ENCODE data around the gene GPR25. TPM values are rescaled to one million over a fixed set of nuclear protein-coding genes. Genes with fewer than 3 reads are reported as not detected.

The GPR25 gene
- total RNA-seq, 1 experiment from 2014 or later = not detected

- TF ChIP-seq, protein P1, sequence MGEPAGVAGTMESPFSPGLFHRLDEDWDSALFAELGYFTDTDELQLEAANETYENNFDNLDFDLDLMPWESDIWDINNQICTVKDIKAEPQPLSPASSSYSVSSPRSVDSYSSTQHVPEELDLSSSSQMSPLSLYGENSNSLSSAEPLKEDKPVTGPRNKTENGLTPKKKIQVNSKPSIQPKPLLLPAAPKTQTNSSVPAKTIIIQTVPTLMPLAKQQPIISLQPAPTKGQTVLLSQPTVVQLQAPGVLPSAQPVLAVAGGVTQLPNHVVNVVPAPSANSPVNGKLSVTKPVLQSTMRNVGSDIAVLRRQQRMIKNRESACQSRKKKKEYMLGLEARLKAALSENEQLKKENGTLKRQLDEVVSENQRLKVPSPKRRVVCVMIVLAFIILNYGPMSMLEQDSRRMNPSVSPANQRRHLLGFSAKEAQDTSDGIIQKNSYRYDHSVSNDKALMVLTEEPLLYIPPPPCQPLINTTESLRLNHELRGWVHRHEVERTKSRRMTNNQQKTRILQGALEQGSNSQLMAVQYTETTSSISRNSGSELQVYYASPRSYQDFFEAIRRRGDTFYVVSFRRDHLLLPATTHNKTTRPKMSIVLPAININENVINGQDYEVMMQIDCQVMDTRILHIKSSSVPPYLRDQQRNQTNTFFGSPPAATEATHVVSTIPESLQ (CRISPR knock-in tag; IDR thresholded peaks at IDR 0.05) = no peak
- no peak for TF ChIP-seq FOXP1 (CRISPR knock-in tag; IDR thresholded peaks at IDR 0.05; ENCODE audit: borderline replicate concordance)
These were observed 9.9 kb upstream of the GPR25 start (continued) for GRCh38 chr1:200862713-200863415.

GRCh38 chr1:200866116-200866515, 6.7 kb upstream of the GPR25 start:
- Mint-ChIP-seq H3K27me3 (ENCODE audit: low read depth) (peaks cover 2% of the 10 kb centered on the region), H3K36me3 (0 out of 2 replicates have a peak, but pooled peaks cover 4% of the 10 kb centered on the region), H3K4me1 (peaks cover 4% of the 10 kb centered on the region; the same call in 1 of the 2 replicates), H3K4me3 (no peak overlapping the region), H3K9me3 (no peaks in the 10 kb centered on the region), H3K27ac (no peak overlapping the region)
- TF ChIP-seq, protein P2, sequence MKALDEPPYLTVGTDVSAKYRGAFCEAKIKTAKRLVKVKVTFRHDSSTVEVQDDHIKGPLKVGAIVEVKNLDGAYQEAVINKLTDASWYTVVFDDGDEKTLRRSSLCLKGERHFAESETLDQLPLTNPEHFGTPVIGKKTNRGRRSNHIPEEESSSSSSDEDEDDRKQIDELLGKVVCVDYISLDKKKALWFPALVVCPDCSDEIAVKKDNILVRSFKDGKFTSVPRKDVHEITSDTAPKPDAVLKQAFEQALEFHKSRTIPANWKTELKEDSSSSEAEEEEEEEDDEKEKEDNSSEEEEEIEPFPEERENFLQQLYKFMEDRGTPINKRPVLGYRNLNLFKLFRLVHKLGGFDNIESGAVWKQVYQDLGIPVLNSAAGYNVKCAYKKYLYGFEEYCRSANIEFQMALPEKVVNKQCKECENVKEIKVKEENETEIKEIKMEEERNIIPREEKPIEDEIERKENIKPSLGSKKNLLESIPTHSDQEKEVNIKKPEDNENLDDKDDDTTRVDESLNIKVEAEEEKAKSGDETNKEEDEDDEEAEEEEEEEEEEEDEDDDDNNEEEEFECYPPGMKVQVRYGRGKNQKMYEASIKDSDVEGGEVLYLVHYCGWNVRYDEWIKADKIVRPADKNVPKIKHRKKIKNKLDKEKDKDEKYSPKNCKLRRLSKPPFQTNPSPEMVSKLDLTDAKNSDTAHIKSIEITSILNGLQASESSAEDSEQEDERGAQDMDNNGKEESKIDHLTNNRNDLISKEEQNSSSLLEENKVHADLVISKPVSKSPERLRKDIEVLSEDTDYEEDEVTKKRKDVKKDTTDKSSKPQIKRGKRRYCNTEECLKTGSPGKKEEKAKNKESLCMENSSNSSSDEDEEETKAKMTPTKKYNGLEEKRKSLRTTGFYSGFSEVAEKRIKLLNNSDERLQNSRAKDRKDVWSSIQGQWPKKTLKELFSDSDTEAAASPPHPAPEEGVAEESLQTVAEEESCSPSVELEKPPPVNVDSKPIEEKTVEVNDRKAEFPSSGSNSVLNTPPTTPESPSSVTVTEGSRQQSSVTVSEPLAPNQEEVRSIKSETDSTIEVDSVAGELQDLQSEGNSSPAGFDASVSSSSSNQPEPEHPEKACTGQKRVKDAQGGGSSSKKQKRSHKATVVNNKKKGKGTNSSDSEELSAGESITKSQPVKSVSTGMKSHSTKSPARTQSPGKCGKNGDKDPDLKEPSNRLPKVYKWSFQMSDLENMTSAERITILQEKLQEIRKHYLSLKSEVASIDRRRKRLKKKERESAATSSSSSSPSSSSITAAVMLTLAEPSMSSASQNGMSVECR (CRISPR knock-in tag; IDR thresholded peaks at IDR 0.05; ENCODE audit: borderline replicate concordance) = no peak
- no peak for TF ChIP-seq MXD4 (CRISPR knock-in tag; IDR thresholded peaks at IDR 0.05; ENCODE audit: borderline replicate concordance)
- TF ChIP-seq, protein P1 (CRISPR knock-in tag; IDR thresholded peaks at IDR 0.05) = no peak
- no peak for TF ChIP-seq PRRX2 (CRISPR knock-in tag; IDR thresholded peaks at IDR 0.05)
- no peak for TF ChIP-seq GTF2I (CRISPR knock-in tag; conservative IDR thresholded peaks at IDR 0.05)
- no peak for TF ChIP-seq RORB (CRISPR knock-in tag; IDR thresholded peaks at IDR 0.05)
- no peak for TF ChIP-seq IRF1 (CRISPR knock-in tag; IDR thresholded peaks at IDR 0.05)
- TF ChIP-seq GRHL2 (CRISPR knock-in tag; IDR thresholded peaks at IDR 0.05; ENCODE audit: insufficient replicate concordance, severe bottlenecking) = no peak
- TF ChIP-seq E2F1 (CRISPR knock-in tag; IDR thresholded peaks at IDR 0.05) = no peak
- TF ChIP-seq SOX15 (CRISPR knock-in tag; IDR thresholded peaks at IDR 0.05) = no peak
- TF ChIP-seq FOXK1 (CRISPR knock-in tag; IDR thresholded peaks at IDR 0.05) = no peak
- no peak for TF ChIP-seq NFE2L1 (CRISPR knock-in tag; IDR thresholded peaks at IDR 0.05)
- no peak for TF ChIP-seq TEAD4 (CRISPR knock-in tag; IDR thresholded peaks at IDR 0.05)
- CTCF ChIA-PET = interaction anchor here (1.0 to 1.4 kb wide), 5 partner anchors 25 to 331 kb away, joined by 3 to 5 read pairs (median 4); no protein-coding TSS in a partner anchor
- POLR2A ChIA-PET = interaction anchor here (1.2 kb wide), 1 partner anchor 25 kb away, joined by 3 read pairs; no protein-coding TSS in a partner anchor
- ATAC-seq (no peak), DNase-seq (ENCODE audit: low spot score) (no peak)

All from WTC11 (cell line).